Measurements from ENCODE around the gene REELD1.

REELD1 gene

DNA sequence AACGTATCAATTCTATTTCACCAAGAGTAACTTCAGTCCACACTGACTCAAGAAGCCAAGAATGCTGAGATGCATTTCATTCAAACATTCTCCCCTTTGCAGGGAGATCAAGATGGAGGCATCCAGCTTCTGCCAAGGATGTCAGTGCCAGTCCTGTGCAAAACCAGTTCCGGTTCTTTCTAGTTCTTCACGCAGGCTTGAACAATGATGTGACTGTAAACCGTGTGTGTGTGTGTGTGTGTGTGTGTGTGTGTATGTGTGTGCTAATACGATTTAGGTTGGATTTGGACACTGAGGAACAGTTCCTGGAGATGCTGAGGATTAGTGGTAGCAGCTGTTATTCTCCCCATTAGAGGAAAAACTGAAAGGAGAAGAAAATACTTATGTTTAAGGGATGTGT lies at the start of gene REELD1:
Gene REELD1, plus strand, starts transcription at position 301 of the 400 bp plus-strand sequence. CDS start 2,415 bp downstream, outside the sequence.
- no peak for DNase-seq

DNA sequence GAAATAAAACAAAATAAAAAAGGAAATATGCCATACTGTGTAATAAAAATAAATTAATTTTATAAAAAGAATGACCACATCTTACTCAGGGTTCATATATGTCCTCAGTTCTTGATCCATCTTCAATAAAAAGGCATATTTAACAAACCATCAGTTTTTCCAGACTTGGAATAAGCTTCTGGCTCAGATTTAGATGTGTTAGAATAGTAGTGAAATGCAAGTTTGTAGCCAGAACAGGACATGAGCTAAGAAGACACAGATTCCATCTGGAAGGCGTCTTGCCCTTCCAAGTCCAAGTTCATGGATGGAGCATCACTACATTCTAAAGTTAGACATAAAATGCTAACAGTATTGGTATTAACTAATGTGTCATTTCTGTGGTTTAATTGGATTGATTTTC lies 49.1 kb upstream of the REELD1 start:
- DNase-seq: no peak

DNA sequence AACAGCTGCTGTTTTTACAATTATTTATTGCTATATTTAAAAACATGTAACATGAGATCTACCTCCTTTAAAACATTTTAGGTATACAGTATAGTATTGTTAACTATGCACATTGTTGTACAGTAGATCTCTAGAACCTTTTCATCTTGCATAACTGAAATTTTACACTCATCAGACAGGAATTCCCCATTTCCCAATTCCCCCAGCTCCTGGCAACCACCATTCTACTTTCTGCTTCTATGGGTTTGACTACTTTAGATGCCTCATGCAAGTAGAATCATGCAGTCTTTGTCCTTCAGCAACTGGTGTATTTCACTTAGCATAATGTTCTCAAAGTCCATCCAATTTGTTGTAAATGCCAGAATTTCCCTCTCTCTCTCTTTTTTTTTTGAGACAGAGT lies 48.5 kb upstream of the REELD1 start:
- no peak for DNase-seq

DNA sequence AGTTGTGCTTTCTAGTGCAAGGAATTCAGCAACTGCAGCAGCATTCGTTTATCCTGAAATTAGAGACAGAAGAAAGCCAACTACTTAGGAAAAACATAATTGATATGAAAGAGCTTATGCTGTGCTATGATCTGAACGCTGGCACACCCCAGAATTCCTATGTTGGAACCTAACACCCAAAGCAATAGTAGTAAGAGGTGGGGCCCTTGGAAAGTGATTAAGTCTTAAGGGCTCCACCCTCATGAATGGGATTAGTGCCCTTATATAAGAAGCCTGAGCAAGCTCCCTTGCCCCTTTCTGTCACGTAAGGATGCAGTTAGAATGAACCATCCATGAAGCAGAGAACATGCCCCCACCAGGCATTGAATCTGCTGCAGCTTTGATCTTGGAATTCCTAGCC lies 44.2 kb upstream of the REELD1 start:
- no peak for DNase-seq

GRCh38 chr4:146175541-146176453 lies 38.5 kb upstream of the REELD1 start, which contains the start of gene LSM6:
LSM6 (plus strand) TSS chr4:146175718; CDS start chr4:146182922, 7,204 bp downstream.
- DNase-seq: peak; percentile 57 to 75 (median 62)

GRCh38 chr4:146176891-146177290 lies 37.4 kb upstream of the REELD1 start:
- no peak for DNase-seq

GRCh38 chr4:146178126-146178525 lies 36.2 kb upstream of the REELD1 start:
- DNase-seq: no peak

DNA sequence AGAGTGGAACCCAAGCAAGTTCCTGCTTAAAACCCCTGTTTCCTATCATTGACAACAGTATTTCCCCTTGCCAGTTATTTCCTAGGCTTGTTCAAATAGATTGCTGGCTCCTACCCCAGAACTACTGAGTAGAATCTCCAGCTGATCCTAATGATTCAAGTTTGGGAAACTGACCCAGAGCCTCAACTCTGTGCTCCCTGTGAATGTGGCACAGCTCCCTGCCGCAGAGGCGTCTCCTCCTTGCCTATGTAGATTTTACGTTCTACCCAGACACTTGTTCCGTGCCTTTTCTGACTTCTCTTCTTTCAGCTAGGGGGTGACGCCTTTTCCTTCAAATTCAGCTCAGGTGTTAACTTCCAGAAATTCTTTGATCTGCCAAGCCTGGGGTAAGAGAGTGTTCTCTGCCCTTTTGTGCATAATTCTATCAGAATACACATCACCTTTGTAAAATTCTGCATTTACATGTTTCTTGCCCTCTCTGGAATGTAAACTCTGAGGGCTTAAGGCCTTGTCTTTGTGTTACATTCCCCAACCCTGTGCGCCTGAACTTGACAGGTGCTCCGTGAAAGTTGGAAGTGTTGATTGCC lies 34.5 kb upstream of the REELD1 start:
- DNase-seq: no peak

DNA sequence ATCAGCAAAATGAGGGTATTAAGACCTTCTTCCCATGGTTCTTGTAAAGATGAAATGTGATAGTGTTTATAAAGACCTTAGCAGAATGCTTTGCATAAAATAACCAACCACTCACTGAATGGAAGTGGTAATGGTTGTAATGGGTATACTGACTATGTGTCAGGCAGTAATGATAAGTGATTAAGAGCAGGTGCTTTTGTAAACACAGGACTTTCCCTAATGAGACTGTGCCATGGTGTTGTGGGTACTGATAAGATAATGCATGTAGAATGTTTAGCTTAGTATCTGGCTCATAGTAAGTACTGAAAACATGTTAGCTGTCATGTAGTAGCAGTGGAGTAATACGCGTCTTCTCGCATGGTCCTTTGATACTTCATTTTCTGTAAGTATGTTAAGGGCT lies 31.9 kb upstream of the REELD1 start:
- no peak for DNase-seq

DNA sequence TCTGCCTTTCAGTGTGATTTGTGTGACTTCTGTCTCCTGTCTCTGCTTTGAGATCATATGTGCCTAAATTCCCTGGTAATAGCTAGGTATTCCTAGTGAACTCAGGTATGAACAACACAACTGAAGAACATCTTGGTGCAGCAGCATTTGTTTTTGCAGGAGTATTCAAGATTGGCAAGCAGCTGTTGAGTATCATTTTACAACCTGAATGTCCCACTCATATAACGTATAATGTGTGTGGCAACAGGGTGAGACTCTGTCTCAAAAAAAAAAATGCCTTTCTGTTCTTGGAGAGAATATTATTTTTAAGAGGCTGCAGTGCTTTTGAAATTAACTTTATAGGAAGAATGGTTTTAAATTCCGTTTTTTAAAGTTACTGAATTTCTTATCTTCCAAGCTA lies 31.1 kb upstream of the REELD1 start:
- DNase-seq: no peak

DNA sequence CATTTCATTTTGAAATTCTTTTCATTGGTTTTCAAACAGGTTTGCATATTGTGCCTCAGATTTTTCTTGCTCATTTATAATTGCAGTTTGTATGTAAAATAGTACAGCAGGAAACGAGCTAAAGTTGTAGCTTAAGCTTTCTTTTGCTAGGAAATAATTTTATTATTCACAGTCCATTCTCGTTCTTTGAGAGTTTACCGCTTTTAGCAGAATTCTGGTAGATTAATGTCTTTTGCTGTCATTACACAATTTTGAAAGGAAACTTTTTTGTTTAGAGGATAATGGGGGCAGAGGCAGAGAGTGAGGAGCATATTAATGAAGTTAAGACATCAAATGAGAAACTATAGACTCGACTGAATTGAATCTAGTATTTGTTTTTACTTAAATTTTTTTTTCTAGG lies 28.3 kb upstream of the REELD1 start:
- no peak for DNase-seq

- no peak for DNase-seq
Observed at GRCh38 chr4:146186596-146186995, 27.7 kb upstream of the REELD1 start.

DNA sequence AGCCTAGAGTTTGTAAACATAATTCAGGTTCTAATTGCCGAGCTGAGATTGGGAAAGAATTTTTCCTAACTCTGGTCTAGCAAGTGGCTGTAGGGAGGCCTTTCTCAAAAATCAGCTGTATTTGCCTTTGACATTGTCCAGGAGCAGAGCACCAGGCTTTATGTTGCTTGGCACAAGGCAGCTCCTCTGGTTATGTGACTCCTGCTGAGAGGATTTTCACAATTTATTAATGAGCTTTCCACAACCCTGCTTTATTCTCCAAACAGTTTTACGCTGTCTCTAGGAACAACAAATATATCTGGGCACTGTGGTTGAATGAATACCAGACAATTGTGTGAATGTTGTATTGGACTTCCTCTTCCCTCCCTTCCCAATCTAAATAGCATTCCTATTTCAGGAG lies 23.9 kb upstream of the REELD1 start:
- no peak for DNase-seq

- DNase-seq: no peak
Observed at GRCh38 chr4:146191766-146192458, 22.4 kb upstream of the REELD1 start.

DNA sequence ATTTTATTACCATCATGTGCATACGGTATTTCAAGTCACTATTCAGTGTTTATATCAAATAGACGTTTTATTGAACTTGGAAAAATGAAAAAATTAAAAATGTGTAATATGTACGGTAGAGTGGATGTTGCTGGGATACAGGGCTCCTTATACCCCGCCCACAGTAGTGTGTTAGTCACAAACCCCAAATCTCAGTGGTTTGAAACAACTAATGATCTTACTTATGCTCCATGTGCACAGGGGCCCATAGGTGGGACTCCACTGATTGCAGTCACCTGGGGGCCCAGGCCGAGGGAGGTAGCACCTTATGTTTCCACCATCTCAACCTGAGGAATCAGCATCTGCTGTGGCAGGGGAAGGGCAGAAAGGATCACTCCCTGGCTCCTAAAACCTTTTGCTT lies 20.7 kb upstream of the REELD1 start:
- no peak for DNase-seq

DNA sequence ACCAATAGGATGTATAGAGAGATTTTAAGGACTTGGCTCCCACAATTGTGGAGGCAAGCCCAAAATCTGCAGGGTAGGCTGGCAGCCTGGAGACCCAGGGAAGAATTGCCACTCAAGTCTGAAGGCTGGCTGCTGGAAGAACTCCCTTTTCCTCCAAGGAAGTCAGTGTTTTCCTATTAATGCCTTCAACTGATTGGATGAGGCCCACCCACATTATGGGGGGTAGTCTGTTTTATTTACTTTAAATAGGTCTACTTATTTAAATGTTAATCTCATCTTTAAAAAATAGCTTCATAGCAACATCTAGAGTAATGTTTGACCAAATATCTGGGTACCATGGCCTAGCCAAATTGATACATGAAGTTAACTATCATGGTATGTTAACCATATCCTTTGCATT lies 20.1 kb upstream of the REELD1 start:
- no peak for DNase-seq

DNA sequence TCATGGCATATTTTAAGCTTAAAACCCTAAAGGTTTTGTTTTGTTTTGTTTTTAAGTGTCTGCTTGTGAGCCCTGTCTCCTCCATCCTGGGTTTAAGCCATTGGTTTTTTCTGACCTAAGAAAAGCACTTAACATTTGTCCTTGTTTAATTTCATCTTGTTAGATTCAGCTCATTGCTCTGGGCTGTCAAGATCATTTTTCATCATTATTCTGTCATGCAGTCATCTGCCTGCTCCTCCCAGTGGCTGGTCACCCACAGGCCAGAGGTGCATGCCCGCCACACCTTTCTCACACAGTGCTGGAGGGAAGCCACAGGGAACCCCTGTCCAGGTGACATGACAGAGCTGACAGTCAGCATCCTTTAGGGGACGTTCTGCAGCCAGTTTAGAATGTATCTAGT lies 11.7 kb upstream of the REELD1 start:
- DNase-seq: no peak

- no peak for DNase-seq
Observed at GRCh38 chr4:146207410-146207809, 6.9 kb upstream of the REELD1 start.

GRCh38 chr4:146210890-146211289 lies 3.4 kb upstream of the REELD1 start:
- DNase-seq: no peak

DNA sequence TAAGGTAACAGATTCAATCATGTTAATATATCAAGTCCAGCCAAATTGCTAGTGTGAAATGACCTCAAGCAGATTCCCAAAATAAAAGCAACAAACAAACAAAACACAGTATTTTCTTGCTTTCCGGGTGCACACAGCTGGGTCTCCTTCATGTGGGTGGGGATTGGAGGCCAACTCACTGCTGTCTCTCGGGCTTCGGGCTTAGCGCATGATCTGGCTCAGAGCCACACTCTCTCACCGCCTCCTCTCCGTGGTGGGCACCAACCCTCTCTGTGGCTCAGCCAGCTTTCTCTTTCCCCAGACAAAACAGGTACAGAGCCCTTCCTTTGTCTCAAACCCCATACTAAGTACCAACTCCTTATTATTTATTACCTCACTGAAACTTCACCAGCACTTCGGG lies 2.9 kb upstream of the REELD1 start:
- DNase-seq: no peak

DNA sequence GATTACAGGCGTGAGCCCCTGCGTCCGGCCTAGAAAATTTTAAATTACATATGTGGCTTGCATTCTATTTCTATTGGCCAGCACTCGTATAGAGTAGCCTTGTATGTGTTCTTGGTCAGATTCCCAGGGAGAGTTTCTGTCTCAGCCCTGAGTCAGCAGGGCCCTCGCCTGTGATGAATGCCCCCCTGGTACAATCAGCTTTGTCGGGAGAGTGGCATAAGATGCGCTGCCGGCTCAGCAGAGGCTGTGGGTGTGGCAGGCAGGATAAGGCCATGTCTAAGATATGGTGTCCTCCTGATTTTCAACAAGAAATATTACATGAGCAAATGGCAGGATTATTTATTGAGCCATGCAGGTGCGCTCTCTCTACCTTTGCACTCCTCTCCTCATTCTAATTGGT lies 1.6 kb upstream of the REELD1 start:
- DNase-seq: no peak

GRCh38 chr4:146222313-146222712 lies 8.0 kb downstream of the REELD1 start:
- DNase-seq: no peak

GRCh38 chr4:146224326-146224966 lies 10.1 kb downstream of the REELD1 start:
- DNase-seq: no peak

All from activated naive CD4-positive, alpha-beta T cell (primary cell).